AG04449 (cell line): ENCODE data around the gene SIGLEC8.

Experiments
- CTCF ChIA-PET: fragments of 350-600 bp; formaldehyde crosslinking; extraction: SDS; loops from one replicate; lab custom pipeline; 2021; ENCODE audit warnings: antibody characterized with exemption; lab: Yijun Ruan, JAX
- POLR2A ChIA-PET: fragments of 400-600, 350-600 bp; formaldehyde crosslinking; extraction: SDS; loops from one replicate; lab custom pipeline; 2020; ENCODE audit warnings: antibody characterized with exemption, inconsistent platforms; lab: Yijun Ruan, JAX
- DNase-seq: peaks from one replicate; pipeline ENCODE4 v3.0.0-alpha.2; 2010; ENCODE audit warnings: low read depth, low spot score
- H3K4me3 ChIP-seq: 2 replicates; pipeline ENCODE4 v1.5.1; 2011; ENCODE audit warnings: low read depth, mild to moderate bottlenecking, control low read depth, low read length
- CTCF ChIP-seq: IDR thresholded peaks from one replicate; pipeline ENCODE4 v1.5.1; 2011; ENCODE audit warnings: mild to moderate bottlenecking, moderate library complexity, low read length, control low read depth, inconsistent platforms; ENCODE audit not compliant: insufficient read depth; ENCODE audit errors: missing control alignments

The SIGLEC8 gene

GRCh38 chr19:51477344-51477743 is 19.1 kb upstream of the SIGLEC8 start:
- POLR2A ChIA-PET: no interaction called here
- CTCF ChIA-PET: interaction anchor here (10.5 kb wide), 1 partner anchor 181 kb away, joined by 184 read pairs; no protein-coding TSS in a partner anchor
- DNase-seq: no peak
- no peak for TF ChIP-seq CTCF
- no peak overlapping the region for H3K4me3 ChIP-seq

GRCh38 chr19:51476164-51476563 is 17.9 kb upstream of the SIGLEC8 start:
- no peak overlapping the region for H3K4me3 ChIP-seq
- TF ChIP-seq CTCF: no peak
- DNase-seq: no peak
- ChIA-PET POLR2A (no interaction called here), CTCF (interaction anchor here (0.7 to 10.5 kb wide), 5 partner anchors 11 to 301 kb away, joined by 3 to 184 read pairs (median 6); no protein-coding TSS in a partner anchor)

GRCh38 chr19:51473009-51473707 is 14.9 kb upstream of the SIGLEC8 start:
- POLR2A ChIA-PET: no interaction called here

GRCh38 chr19:51472607-51473006 is 14.4 kb upstream of the SIGLEC8 start:
- DNase-seq: no peak
- ChIA-PET CTCF (interaction anchor here (0.6 to 10.5 kb wide), 17 partner anchors 9 to 312 kb away, joined by 3 to 184 read pairs (median 3); no protein-coding TSS in a partner anchor), POLR2A (no interaction called here)
- H3K4me3 ChIP-seq: no peak overlapping the region
- no peak for TF ChIP-seq CTCF

More at GRCh38 chr19:51473009-51473707, 14.9 kb upstream of the SIGLEC8 start:
- CTCF ChIA-PET: interaction anchor here (0.6 to 10.5 kb wide), 23 partner anchors 9 to 311 kb away, joined by 3 to 184 read pairs (median 3); no protein-coding TSS in a partner anchor
- no peak overlapping the region for H3K4me3 ChIP-seq
- TF ChIP-seq CTCF: peak; percentile 85
- no peak for DNase-seq

- ChIA-PET POLR2A (interaction anchor here (0.6 kb wide), 1 partner anchor 109 kb away, joined by 6 read pairs; no protein-coding TSS in a partner anchor), CTCF (interaction anchor here (1.2 to 10.5 kb wide), 5 partner anchors 11 to 305 kb away, joined by 4 to 184 read pairs (median 5); no protein-coding TSS in a partner anchor)
- no peak for DNase-seq
- no peak for TF ChIP-seq CTCF
- no peak overlapping the region for H3K4me3 ChIP-seq
Measured at GRCh38 chr19:51471527-51471926, 13.3 kb upstream of the SIGLEC8 start.

- DNase-seq: no peak
- no peak for TF ChIP-seq CTCF
- POLR2A ChIA-PET: interaction anchor here (0.6 kb wide), 1 partner anchor 110 kb away, joined by 6 read pairs; no protein-coding TSS in a partner anchor
- CTCF ChIA-PET: interaction anchor here (0.5 to 10.5 kb wide), 5 partner anchors 10 to 306 kb away, joined by 3 to 184 read pairs (median 5); no protein-coding TSS in a partner anchor
- H3K4me3 ChIP-seq: no peak overlapping the region
Measured at GRCh38 chr19:51470966-51471365, 12.7 kb upstream of the SIGLEC8 start.
